Measurements from ENCODE around the gene PANX3. TPM values are rescaled to one million over a fixed set of nuclear protein-coding genes. Genes with fewer than 3 reads are reported as not detected.
"Not testable (repeated sequence)": the region's sequence is repeated elsewhere in the genome, so short reads cannot be mapped to it uniquely, and the experiment has no call there.

PANX3 gene
- total and polyA plus RNA-seq, 2 of the 4 experiments (the other 2 are of a cell fraction), result not detected

GRCh38 chr11:124602723-124603122, 8.5 kb upstream of the PANX3 start:
- H3K4me2 ChIP-seq (ENCODE audit: low read depth, low read length); H3K79me1 ChIP-seq (ENCODE audit: low read depth in 1 of 2, low read length in 2 of 2); H3K9me1 ChIP-seq (ENCODE audit: insufficient read depth, low read length); H4K91ac ChIP-seq (ENCODE audit: insufficient read depth, low read depth, low read length); intact Hi-C loops (cut with micrococcal nuclease); H2AK5ac ChIP-seq (ENCODE audit: low read depth, low read length); H3K9ac ChIP-seq (ENCODE audit: low read depth, low read length); H3K18ac ChIP-seq (ENCODE audit: low read depth, low read length); H3K9me3 ChIP-seq (ENCODE audit: control insufficient read depth, insufficient read depth, low read length); H3K56ac ChIP-seq (ENCODE audit: extremely low read depth, insufficient read depth, low read length); H2BK5ac ChIP-seq (ENCODE audit: low read depth, low read length, poor library complexity, severe bottlenecking); ATAC-seq (ENCODE audit: low read depth); DNase-seq; H3K4me1 ChIP-seq (ENCODE audit: control insufficient read depth, insufficient read depth, low read length); H3K4ac ChIP-seq (ENCODE audit: low read depth, low read length); BruUV-seq (replicated peaks); H2BK120ac ChIP-seq (ENCODE audit: low read depth, low read length); H3K14ac ChIP-seq (replicated peaks; ENCODE audit: low read depth, low read length); H3K4me3 ChIP-seq (ENCODE audit: insufficient read depth, low read depth, low read length); CTCF ChIA-PET; H3K23ac ChIP-seq (ENCODE audit: low read depth, low read length); in situ Hi-C loops (cut with MboI; ENCODE audit: low sequenced_read_pairs); H3K27ac ChIP-seq (ENCODE audit: insufficient read depth, low read length); H2AFZ ChIP-seq (replicated peaks; ENCODE audit: low read length, poor library complexity); dilution Hi-C loops (cut with HindIII; ENCODE audit: low sequenced_read_pairs, unreplicated experiment); POLR2A ChIA-PET (ENCODE audit: unreplicated experiment); H3K27me3 ChIP-seq (ENCODE audit: control insufficient read depth, insufficient read depth, low read length); H3K36me3 ChIP-seq (ENCODE audit: control insufficient read depth, insufficient read depth, low read length); H2AK9ac ChIP-seq (replicated peaks; ENCODE audit: low read depth, low read length, poor library complexity); H4K5ac ChIP-seq (ENCODE audit: low read depth, low read length); H4K20me1 ChIP-seq (ENCODE audit: insufficient read depth, low read length); H4K8ac ChIP-seq (ENCODE audit: low read depth in 2 of 2, low read length in 2 of 2); H2BK15ac ChIP-seq (ENCODE audit: low read depth, low read length); H2BK20ac ChIP-seq (ENCODE audit: low read depth, low read length): not testable (repeated sequence)
- no CpG with 5 or more reads among the region's 3 CpGs for WGBS, 2 experiments (ENCODE audit: extremely low coverage in 2 of 2, insufficient read length in 1 of 2)
